Stimulated activated CD8-positive, alpha-beta memory T cell treated with anti-CD3 and anti-CD28 coated beads, Interleukin-4, amount 100 ng/mL, for 24 hours (primary cell): ENCODE data around the gene CDH4.

Experiments used
- DNase-seq: peaks from one replicate; pipeline ENCODE4 v3.0.0-alpha.2; 2020; ENCODE audit warnings: low read depth

The CDH4 gene

GRCh38 chr20:61736001-61736635 lies 484.1 kb downstream of the CDH4 start:
- DNase-seq = no peak

GRCh38 chr20:61736751-61737310 lies 484.8 kb downstream of the CDH4 start:
- DNase-seq = no peak

GRCh38 chr20:61737346-61737745 lies 485.3 kb downstream of the CDH4 start:
- no peak for DNase-seq

GRCh38 chr20:61737812-61738443 lies 485.9 kb downstream of the CDH4 start:
- DNase-seq = no peak

GRCh38 chr20:61738601-61739069 lies 486.6 kb downstream of the CDH4 start:
- no peak for DNase-seq

GRCh38 chr20:61739086-61739831 lies 487.2 kb downstream of the CDH4 start:
- DNase-seq = no peak

GRCh38 chr20:61739832-61740118 lies 487.7 kb downstream of the CDH4 start:
- DNase-seq = no peak

GRCh38 chr20:61742097-61742825 lies 490.2 kb downstream of the CDH4 start:
- DNase-seq = no peak

- DNase-seq = no peak
Observed at GRCh38 chr20:61743606-61744005, 491.5 kb downstream of the CDH4 start.

- no peak for DNase-seq
Observed at GRCh38 chr20:61744691-61745396, 492.8 kb downstream of the CDH4 start.

- no peak for DNase-seq
Observed at GRCh38 chr20:61745397-61746146, 493.5 kb downstream of the CDH4 start.

GRCh38 chr20:61746147-61746646 lies 494.1 kb downstream of the CDH4 start:
- no peak for DNase-seq

- no peak for DNase-seq
Observed at GRCh38 chr20:61746781-61747180, 494.7 kb downstream of the CDH4 start.

GRCh38 chr20:61748376-61748775 lies 496.3 kb downstream of the CDH4 start:
- DNase-seq = no peak

GRCh38 chr20:61749406-61750075 lies 497.5 kb downstream of the CDH4 start:
- DNase-seq = no peak

GRCh38 chr20:61750093-61750492 lies 498.0 kb downstream of the CDH4 start:
- no peak for DNase-seq

- DNase-seq = no peak
Observed at GRCh38 chr20:61752576-61752975, 500.5 kb downstream of the CDH4 start.

- no peak for DNase-seq
Observed at GRCh38 chr20:61753316-61753942, 501.4 kb downstream of the CDH4 start.
